ENCODE measurements around the gene HTR6.

DNA sequence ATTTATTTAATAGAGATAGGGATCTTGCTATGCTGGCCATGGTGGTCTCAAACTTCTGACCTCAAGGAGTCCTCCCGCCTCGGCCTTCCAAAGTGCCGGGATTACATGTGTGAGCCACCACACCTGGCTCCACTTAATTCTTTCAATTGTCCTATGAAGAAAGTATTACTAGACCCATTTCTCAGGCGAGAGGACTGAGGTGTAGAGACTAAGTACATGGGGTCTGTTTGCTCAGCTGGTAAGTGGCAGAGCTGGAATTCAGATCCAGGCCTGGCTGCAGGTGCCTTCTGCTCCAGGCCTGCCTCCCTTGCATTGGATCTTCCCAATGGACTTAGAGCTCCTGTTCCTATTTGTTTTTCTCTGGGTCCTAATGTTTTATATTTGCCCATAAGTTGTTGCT, 55.5 kb downstream of the HTR6 start:
- TF ChIP-seq, protein P1, sequence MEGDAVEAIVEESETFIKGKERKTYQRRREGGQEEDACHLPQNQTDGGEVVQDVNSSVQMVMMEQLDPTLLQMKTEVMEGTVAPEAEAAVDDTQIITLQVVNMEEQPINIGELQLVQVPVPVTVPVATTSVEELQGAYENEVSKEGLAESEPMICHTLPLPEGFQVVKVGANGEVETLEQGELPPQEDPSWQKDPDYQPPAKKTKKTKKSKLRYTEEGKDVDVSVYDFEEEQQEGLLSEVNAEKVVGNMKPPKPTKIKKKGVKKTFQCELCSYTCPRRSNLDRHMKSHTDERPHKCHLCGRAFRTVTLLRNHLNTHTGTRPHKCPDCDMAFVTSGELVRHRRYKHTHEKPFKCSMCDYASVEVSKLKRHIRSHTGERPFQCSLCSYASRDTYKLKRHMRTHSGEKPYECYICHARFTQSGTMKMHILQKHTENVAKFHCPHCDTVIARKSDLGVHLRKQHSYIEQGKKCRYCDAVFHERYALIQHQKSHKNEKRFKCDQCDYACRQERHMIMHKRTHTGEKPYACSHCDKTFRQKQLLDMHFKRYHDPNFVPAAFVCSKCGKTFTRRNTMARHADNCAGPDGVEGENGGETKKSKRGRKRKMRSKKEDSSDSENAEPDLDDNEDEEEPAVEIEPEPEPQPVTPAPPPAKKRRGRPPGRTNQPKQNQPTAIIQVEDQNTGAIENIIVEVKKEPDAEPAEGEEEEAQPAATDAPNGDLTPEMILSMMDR (IDR thresholded peaks at IDR 0.05): no peak
- TF ChIP-seq, protein P2, sequence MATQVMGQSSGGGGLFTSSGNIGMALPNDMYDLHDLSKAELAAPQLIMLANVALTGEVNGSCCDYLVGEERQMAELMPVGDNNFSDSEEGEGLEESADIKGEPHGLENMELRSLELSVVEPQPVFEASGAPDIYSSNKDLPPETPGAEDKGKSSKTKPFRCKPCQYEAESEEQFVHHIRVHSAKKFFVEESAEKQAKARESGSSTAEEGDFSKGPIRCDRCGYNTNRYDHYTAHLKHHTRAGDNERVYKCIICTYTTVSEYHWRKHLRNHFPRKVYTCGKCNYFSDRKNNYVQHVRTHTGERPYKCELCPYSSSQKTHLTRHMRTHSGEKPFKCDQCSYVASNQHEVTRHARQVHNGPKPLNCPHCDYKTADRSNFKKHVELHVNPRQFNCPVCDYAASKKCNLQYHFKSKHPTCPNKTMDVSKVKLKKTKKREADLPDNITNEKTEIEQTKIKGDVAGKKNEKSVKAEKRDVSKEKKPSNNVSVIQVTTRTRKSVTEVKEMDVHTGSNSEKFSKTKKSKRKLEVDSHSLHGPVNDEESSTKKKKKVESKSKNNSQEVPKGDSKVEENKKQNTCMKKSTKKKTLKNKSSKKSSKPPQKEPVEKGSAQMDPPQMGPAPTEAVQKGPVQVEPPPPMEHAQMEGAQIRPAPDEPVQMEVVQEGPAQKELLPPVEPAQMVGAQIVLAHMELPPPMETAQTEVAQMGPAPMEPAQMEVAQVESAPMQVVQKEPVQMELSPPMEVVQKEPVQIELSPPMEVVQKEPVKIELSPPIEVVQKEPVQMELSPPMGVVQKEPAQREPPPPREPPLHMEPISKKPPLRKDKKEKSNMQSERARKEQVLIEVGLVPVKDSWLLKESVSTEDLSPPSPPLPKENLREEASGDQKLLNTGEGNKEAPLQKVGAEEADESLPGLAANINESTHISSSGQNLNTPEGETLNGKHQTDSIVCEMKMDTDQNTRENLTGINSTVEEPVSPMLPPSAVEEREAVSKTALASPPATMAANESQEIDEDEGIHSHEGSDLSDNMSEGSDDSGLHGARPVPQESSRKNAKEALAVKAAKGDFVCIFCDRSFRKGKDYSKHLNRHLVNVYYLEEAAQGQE (IDR thresholded peaks at IDR 0.05; ENCODE audit: insufficient read depth in 1 of 2, low read depth in 2 of 2, low read length in 1 of 2): no peak
- no peak for TF ChIP-seq POLR2AphosphoS5 (IDR thresholded peaks at IDR 0.05; ENCODE audit: low read depth, low read length)
- TF ChIP-seq TCF7L2 (IDR thresholded peaks at IDR 0.05; ENCODE audit: low read depth, low read length): no peak

Data from Panc1 (cell line).